ENCODE data around the gene TMEM14B.
A peak's percentile ranks its signal among the peaks of the same experiment; 100 is the strongest.
"Not testable (repeated sequence)": the region's sequence is repeated elsewhere in the genome, so short reads cannot be mapped to it uniquely, and the experiment has no call there.

TMEM14B gene

GRCh38 chr6:10742251-10742650, 5.4 kb upstream of the TMEM14B start:
- H3K9me3 ChIP-seq (ENCODE audit: severe bottlenecking), result peaks cover 5% of the 10 kb centered on the region
- no peak overlapping the region for H3K27ac ChIP-seq
- H3K27me3 ChIP-seq (ENCODE audit: insufficient read depth, low read depth, severe bottlenecking), result no peaks in the 10 kb centered on the region
- H3K4me3 ChIP-seq (ENCODE audit: low read depth, low read length), result no peak overlapping the region
- H3K36me3 ChIP-seq, result no peaks in the 10 kb centered on the region
- no peak for DNase-seq
- TF ChIP-seq CTCF (IDR thresholded peaks at IDR 0.05; ENCODE audit: low read depth, low read length), result no peak

DNA sequence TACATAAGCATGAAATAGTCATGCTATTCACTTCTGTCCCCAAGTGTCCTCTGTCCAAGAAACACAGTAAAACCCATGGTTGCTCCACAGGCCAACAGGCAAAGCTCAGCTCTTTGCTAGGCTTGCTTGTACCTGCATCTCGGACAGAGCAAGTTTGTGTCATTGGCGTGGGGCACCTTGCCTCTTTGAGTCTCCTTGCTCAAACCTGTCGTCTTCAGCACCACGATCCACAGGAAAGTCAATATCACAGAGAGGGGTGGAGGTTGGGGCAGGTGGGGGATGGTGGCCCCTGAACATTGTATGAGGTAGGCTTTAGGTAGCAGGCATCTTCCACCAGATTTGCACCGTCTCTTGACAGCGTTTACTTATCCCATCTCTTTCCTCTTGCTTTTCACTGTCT, 4.1 kb upstream of the TMEM14B start:
- Histone ChIP-seq H3K9me3 (ENCODE audit: severe bottlenecking) (peaks cover 5% of the 10 kb centered on the region), H3K36me3 (peaks cover under 1% of the 10 kb centered on the region; the same call in 1 of the 2 replicates), H3K4me3 (ENCODE audit: low read depth, low read length) (no peak overlapping the region), H3K27me3 (ENCODE audit: insufficient read depth, low read depth, severe bottlenecking) (no peaks in the 10 kb centered on the region), H3K27ac (no peak overlapping the region)
- no peak for TF ChIP-seq CTCF (IDR thresholded peaks at IDR 0.05; ENCODE audit: low read depth, low read length)
- no peak for DNase-seq

DNA sequence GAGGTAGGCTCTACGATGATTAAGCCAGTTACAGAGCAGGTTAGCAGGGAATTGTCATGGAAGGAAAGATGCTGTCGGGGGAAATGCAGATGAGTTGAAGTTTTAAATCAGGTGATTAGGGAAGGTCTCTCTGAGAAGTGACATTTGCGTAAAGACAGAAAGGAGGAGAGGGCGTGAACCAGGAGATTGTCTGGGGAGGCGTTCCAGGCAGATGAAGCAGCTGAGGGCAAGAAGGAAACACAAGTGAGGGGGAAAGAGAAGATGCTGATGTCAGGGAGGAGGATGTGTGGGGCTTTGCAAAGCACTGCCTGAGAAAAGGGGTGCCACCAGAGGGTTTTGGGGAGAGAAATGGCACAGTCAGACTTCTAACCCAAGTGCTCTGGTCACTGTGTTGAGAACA, 2.5 kb upstream of the TMEM14B start:
- Histone ChIP-seq H3K27me3 (ENCODE audit: insufficient read depth, low read depth, severe bottlenecking) (no peaks in the 10 kb centered on the region), H3K36me3 (peaks cover 16% of the 10 kb centered on the region), H3K9me3 (ENCODE audit: severe bottlenecking) (peaks cover 5% of the 10 kb centered on the region), H3K4me3 (ENCODE audit: low read depth, low read length) (no peak overlapping the region), H3K27ac (no peak overlapping the region)
- no peak for DNase-seq
- TF ChIP-seq CTCF (IDR thresholded peaks at IDR 0.05; ENCODE audit: low read depth, low read length), result no peak

DNA sequence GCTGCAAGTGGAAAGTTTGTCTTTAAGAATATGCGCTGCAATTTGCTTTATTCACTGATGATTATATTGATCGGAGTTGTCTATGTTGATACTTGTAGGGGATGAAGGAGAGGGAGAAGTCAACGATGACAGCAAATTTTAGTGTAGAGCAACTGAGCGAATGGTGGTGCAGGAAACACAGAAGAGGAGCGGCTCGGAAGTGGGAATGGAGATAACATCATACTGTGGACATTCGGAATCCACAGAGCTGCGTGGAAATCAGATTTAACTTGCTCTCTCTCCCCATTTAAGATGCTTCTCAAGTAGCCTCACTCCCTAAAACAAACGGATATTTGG, 722 bp upstream of the TMEM14B start:
- no peak for TF ChIP-seq CTCF (IDR thresholded peaks at IDR 0.05; ENCODE audit: low read depth, low read length)
- Histone ChIP-seq H3K27ac (peak overlapping the region; percentile 84), H3K9me3 (ENCODE audit: severe bottlenecking) (peaks cover under 1% of the 10 kb centered on the region), H3K36me3 (peaks cover 30% of the 10 kb centered on the region), H3K27me3 (ENCODE audit: insufficient read depth, low read depth, severe bottlenecking) (no peaks in the 10 kb centered on the region), H3K4me3 (ENCODE audit: low read depth, low read length) (peak overlapping the region; percentile 94)
- no peak for DNase-seq

- DNase-seq, result peak; percentile 4
- no peaks in the 10 kb centered on the region for H3K9me3 ChIP-seq (ENCODE audit: severe bottlenecking)
- no peak overlapping the region for H3K4me3 ChIP-seq (ENCODE audit: low read depth, low read length)
- no peak for TF ChIP-seq CTCF (IDR thresholded peaks at IDR 0.05; ENCODE audit: low read depth, low read length)
- H3K36me3 ChIP-seq, result peaks cover 55% of the 10 kb centered on the region
- H3K27me3 ChIP-seq (ENCODE audit: insufficient read depth, low read depth, severe bottlenecking), result no peaks in the 10 kb centered on the region
- H3K27ac ChIP-seq, result peak overlapping the region; percentile 84; the same call in 1 of the 2 replicates
These were observed 2.1 kb downstream of the TMEM14B start for GRCh38 chr6:10749734-10750133.

- peak; percentile 16 for DNase-seq
- H3K36me3 ChIP-seq, result peaks cover 63% of the 10 kb centered on the region
These were observed 3.0 kb downstream of the TMEM14B start for GRCh38 chr6:10750568-10750967.

GRCh38 chr6:10751757-10752156, 4.2 kb downstream of the TMEM14B start:
- not testable (repeated sequence) for H3K4me3 ChIP-seq (ENCODE audit: low read depth, low read length); H3K27me3 ChIP-seq (ENCODE audit: insufficient read depth, low read depth, severe bottlenecking); DNase-seq; H3K9me3 ChIP-seq (ENCODE audit: severe bottlenecking); H3K27ac ChIP-seq
- peaks cover 73% of the 10 kb centered on the region for H3K36me3 ChIP-seq

More at GRCh38 chr6:10750568-10750967, 3.0 kb downstream of the TMEM14B start:
- H3K27me3 ChIP-seq (ENCODE audit: insufficient read depth, low read depth, severe bottlenecking); H3K27ac ChIP-seq; H3K4me3 ChIP-seq (ENCODE audit: low read depth, low read length); H3K9me3 ChIP-seq (ENCODE audit: severe bottlenecking): not testable (repeated sequence)
